NCI-H2107 (cell line): ENCODE data around the gene SLC25A23.
A peak's percentile ranks its signal among the peaks of the same experiment; 100 is the strongest.
"Not testable (repeated sequence)": the region's sequence is repeated elsewhere in the genome, so short reads cannot be mapped to it uniquely, and the experiment has no call there.

Experiments
- DNase-seq: peaks from one replicate; lab custom pipeline; 2025; lab: John Stamatoyannopoulos, UW

The SLC25A23 gene

DNA sequence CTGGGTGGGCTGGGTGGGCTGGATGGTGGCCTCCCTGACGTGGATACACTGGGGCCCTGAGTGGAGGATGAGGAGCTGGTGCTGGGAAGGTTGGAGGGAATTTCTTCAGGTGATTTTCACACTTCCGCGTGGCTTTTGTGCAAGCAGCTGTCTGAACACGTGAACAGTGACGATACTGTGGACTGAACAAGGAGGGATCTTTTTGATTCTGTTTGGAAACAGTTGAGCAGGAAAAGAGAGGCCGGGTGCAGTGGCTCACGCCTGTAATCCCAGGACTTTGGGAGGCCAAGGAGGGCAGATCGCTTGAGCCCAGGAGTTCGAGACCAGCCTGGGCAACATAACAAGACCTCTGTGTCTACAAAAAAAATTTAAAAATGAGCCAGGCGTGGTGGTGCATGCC, 57.5 kb downstream of the SLC25A23 start:
- DNase-seq: no peak

DNA sequence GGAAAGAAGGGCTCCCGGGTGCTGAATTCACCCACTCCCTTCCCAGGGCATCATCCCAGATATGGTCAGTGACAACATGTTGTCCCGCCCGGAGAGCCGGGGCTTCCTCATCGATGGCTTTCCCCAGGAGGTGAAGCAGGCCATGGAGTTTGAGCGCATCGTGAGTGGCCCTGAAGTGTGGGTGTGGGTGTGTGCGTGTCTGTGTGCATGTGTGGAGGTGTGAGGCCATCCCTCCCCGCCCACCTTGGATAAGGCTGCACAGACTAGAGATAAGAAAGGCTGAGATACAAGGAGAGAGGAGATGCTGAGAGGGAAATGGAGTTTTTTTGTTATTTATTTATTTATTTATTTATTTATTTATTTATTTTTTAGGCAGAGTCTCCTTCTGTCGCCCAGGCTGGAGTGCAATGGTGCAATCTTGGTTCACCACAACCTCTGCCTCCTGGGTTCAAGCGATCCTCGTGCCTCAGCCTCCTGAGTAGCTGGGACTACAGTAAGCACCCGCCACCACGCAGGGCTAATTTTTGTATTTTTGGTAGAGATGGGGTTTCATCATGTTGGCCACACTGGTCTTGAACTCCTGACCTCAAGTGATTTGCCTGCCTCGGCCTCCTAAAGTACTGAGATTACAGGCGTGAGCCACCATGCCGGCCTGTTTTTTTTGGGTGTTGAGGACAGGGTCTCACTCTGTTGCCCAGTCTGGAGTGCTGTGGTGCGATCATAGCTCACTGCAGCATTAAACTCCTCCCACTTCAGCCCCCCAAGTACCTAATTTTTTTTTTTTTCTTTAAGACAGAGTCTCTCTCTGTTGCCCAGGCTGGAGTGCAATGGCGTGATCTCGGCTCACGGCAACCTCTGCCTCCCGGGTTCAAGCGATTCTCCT, 59.3 kb downstream of the SLC25A23 start:
- DNase-seq: not testable (repeated sequence)

DNA sequence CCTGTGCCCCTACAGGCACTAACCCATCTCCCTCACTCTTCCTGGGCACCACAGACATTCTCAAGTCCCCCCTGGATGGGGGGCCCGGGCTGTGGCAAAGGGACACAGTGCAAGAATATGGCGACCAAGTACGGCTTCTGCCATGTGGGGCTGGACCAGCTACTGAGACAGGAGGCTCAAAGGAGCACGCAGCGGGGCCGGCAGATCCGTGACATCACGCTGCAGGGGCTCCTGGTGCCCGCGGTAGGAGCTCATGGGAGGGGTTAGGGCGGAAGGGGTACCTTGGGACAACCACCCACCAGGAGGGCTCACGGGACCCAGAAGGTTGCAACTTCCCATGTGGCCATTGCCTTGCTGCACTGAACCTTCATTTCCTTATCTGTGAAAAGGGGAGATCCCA, 63.3 kb downstream of the SLC25A23 start:
- DNase-seq: no peak

DNA sequence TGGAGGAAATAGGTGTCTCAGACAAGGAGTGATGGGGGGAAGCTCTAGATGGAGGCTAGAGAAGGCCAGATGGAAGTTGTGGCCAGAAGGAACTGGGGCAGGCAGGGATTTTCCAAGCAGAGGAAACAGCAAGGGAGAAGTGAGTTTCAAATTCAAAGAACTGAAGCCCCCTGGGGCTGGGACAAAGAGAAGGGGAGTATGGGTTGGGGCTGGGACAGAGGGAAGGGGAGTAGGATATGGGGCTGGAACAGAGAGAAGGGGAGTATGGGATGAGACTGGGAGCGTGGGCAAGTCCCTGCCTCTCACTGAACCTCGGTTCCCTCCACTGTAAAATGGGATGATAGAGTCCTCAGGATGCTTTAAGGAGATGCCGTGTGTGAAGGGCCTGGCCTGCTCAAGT, 64.8 kb downstream of the SLC25A23 start:
- no peak for DNase-seq

DNA sequence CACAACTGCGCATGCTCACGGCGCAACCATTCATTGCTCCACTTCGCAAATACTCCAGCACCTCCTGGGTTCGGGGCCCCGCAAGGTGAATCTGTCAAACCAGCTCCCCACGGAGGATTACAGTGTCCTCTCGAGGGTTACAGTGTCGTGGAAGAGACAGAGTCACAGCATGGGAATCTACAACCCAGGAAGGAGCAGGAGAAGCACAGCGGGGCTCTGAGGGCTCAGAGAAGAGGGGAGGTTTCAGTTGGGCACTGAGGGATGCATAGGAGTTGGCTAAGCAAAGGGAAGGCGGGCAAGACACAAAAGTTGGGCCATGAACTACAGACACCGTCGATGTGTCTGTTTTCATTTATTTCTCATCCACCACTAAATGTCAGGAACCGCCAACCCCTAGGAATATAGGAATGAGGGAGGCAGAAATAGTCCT, 65.6 kb downstream of the SLC25A23 start:
- no peak for DNase-seq

DNA sequence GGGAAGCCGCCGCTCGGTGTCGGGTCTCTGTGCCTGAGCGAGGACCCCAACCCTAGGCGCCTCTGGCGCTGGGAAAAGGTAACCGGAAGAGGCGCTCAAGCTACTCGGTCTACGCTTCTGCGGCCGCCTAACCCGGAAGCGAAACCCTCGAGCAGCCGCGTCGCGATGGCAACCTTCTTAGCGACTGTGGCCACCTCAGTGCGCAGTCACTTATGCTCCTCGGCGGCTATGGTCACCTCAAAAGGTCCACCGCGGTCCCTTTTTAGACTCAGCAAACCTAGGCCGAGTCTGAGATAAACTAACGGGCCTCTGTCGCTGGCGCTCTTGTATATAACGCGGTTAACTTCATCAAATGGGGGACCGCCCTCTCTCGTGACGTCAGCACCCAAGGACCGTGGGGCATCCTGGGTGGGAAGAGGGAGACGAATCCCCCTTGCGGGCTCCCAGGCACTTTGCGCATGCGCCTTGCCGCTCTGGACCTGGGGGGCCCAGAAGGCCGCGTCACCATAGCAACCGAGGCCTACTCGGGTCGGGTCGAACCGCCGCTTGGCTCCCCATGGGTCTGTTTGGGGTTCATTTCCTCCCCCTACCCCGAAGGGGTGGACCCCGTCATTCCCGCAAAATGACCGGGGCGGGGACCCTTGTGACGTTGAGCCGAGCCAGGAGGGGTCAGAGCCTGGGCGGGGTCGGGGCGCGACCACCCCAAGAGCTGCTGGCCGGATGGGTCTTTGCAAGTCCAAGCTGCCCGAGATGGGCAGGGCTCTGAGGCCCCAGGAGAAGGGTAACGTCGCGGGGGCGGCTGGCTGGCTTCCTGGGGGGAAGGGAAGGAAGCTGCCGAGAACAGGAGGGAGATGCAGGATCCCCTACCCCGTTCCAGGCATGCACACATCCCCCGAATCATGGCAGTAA, 66.3 kb downstream of the SLC25A23 start, which contains the start of gene GTF2F1:
Gene GTF2F1 (minus strand): TSS at position 91 of the 909 bp plus-strand sequence. CDS start 169 bp downstream, outside the sequence.
- peak; percentile 79 for DNase-seq

DNA sequence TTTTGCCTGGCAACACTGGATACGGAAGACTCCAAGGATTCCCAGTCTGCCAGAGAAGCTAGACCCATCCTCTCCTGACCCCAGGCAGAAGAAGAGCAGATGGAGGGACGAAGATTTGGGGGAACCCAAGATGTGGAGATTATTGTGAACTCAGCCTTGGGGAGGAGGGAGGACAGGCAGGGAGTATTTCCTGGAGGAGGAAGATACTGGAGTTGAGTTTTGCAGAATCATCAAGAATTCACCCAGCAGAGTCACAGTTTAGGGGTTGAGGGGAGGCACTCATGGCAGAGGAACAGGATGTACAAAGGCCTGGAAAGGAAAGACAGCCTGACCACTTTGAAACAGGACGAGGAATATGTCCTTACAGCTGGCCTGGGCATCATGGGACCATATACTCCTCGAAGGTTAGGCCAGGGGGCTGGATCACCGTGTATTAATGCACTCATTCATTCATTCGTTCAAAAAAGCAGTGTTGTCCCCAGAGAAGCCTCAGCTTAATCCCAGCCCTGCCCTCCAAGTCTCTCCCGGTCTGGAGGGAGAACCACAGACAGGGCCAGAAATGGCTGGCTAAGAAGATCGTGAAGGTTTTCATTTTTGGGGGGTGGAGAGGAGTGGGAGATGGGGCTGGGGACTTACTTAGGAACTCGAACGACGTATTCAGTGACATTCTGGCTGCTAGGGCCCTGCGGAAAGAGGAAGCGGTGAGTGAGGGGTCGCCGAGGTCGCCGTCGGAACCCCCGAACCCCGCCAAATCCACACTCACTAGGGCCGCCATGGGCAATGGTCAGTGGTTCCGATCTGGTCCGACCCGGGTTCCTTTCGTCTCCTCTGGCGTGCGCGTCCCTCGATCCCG, 67.1 kb downstream of the SLC25A23 start:
- no peak for DNase-seq
